PFSK-1 (cell line): Measurements from ENCODE around the gene MIPEP.

Source experiments
- POLR2AphosphoS5 ChIP-seq: IDR thresholded peaks from 2 replicates; pipeline ENCODE4 v1.6.1; 2012; ENCODE audit warnings: low read depth, mild to moderate bottlenecking, control low read depth, low read length, moderate library complexity
- REST ChIP-seq, 2 experiments: IDR thresholded peaks; 2 replicates each; pipeline versions ENCODE4 v1.6.1 to v1.8.0; 2011 to 2012; ENCODE audit warnings: low read depth in 2 of 2, low read length in 2 of 2, control low read depth in 1 of 2, inconsistent platforms in 1 of 2, mild to moderate bottlenecking in 1 of 2, moderate library complexity in 1 of 2; ENCODE audit not compliant: insufficient read depth in 1 of 2
- TAF1 ChIP-seq: IDR thresholded peaks from 2 replicates; pipeline ENCODE4 v1.6.1; 2012; ENCODE audit warnings: low read length, control low read depth, borderline replicate concordance; ENCODE audit not compliant: insufficient read depth

DNA sequence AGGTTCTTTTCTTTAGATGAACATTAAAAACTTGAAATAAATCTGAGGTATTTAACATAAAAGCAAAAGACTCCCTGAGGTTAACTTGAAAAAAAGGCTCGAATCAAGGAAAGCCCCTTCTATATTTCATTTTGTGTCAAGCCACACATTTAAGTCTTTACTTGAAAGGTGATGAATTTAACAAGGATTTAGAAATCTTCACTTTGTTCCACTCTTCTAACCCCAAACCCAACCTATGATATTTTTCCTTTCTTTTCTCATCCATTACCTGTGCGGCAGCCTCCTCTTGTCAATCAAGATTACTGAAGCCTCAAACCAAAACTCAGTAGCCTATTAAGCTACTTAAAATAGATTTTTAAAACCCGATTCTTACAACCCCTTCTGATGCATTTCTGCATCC is 33.8 kb downstream of the MIPEP start:
- no peak for TF ChIP-seq POLR2AphosphoS5
- TF ChIP-seq TAF1, result no peak
- TF ChIP-seq REST (IDR thresholded peaks at IDR 0.05; ENCODE audit: insufficient read depth in 1 of 2, low read depth in 2 of 2, low read length in 2 of 2), result no peak
